MM.1S (cell line): ENCODE measurements around the gene PRKCZ.

ENCODE experiments used
- EZH2 ChIP-seq: fragments of 300-600 bp; sonication (generic); optimal IDR thresholded peaks from 2 replicates; pipeline ENCODE3; 2017; ENCODE audit warnings: low read depth, mild to moderate bottlenecking, antibody characterized with exemption, low read length, mixed read lengths
- TF ChIP-seq, protein P1 (sequence below): fragments of 300-600 bp; sonication (generic); IDR thresholded peaks from 2 replicates; pipeline ENCODE4 v1.5.1; 2016; ENCODE audit warnings: antibody characterized with exemption, low read length, mixed read lengths

DNA sequence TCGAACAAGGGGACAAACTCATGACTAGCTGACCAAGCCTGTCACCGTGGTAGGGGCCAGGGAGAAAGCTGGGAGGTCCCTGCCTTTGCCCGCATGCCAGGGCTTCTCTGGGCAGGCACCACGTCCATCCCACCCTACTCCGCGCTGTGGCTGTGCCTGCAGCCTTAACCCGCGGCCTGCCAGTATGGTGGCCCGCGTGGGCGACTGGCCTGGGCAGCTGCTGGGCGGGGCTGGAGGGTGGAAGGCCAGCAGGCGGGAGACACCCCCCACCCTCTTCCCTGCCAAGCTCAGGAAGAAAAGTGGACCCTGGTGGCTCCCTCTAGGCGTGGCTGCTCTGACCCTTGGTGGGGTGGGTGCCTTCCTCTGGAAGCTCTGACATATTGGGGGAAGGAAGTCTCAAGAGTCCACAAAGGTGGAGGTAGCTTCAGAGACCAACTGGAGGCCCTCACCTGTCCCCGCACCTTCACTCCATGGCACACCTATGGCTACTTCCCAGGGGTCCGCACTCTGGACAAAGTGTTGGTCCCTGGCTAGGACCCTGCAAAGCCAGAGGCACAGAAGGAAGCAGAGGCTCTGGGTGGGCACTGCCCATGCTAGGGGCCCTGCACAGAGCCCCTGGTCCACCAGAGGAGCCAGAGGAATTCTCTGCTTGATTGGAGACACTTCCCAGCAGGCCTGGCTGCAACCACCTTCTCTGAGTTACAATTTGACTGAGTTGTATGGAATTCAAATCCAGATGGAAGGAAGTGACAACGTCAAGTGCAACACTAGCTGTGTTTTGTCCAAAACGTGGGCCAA, 174.6 kb downstream of the PRKCZ start:
- TF ChIP-seq, protein P1, sequence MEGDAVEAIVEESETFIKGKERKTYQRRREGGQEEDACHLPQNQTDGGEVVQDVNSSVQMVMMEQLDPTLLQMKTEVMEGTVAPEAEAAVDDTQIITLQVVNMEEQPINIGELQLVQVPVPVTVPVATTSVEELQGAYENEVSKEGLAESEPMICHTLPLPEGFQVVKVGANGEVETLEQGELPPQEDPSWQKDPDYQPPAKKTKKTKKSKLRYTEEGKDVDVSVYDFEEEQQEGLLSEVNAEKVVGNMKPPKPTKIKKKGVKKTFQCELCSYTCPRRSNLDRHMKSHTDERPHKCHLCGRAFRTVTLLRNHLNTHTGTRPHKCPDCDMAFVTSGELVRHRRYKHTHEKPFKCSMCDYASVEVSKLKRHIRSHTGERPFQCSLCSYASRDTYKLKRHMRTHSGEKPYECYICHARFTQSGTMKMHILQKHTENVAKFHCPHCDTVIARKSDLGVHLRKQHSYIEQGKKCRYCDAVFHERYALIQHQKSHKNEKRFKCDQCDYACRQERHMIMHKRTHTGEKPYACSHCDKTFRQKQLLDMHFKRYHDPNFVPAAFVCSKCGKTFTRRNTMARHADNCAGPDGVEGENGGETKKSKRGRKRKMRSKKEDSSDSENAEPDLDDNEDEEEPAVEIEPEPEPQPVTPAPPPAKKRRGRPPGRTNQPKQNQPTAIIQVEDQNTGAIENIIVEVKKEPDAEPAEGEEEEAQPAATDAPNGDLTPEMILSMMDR = no peak
- no peak for TF ChIP-seq EZH2
